HCT116 (cell line): ENCODE data around the gene CNTN5. TPM values are rescaled to one million over a fixed set of nuclear protein-coding genes. Genes with fewer than 3 reads are reported as not detected.

ENCODE experiments used
- ATAC-seq: fragments of 200-7000 bp; cut with Tn5 transposase; 2 replicates; pipeline ENCODE4 v1.9.1; 2020; ENCODE audit warnings: mild to moderate bottlenecking, moderate library complexity
- BruUV-seq: library from RNA; stranded (reverse); fragments of 400-500 nt; replicated peaks from 2 replicates; lab custom pipeline; 2021; lab: Mats Ljungman, UMichigan
- CTCF ChIA-PET: fragments of 300-600 bp; sonication (Branson Sonifier 250); formaldehyde crosslinking; loops from one replicate; lab custom pipeline; 2021; ENCODE audit warnings: antibody characterized with exemption; lab: Charles Lee
- POLR2A ChIA-PET: fragments of 300-600, 350-600 bp; sonication (Branson Sonifier 250); formaldehyde crosslinking; loops from one replicate; lab custom pipeline; 2021; ENCODE audit warnings: antibody characterized with exemption; lab: Charles Lee
- RAD21 ChIA-PET, 2 experiments: fragments of 300-600 bp; sonication (Branson Sonifier 250); formaldehyde crosslinking; loops; one replicate each; lab custom pipeline; 2023; ENCODE audit warnings: low total read pairs in 2 of 2; ENCODE audit not compliant: uncharacterized antibody in 2 of 2, unreplicated experiment in 2 of 2, low non-redundant PET in 1 of 2; lab: Charles Lee
- DNase-seq: peaks from one replicate; pipeline ENCODE4 v3.0.0-alpha.2; 2010; ENCODE audit warnings: low read depth, low spot score
- H2AFZ ChIP-seq: fragments of 200-600 bp; shearing (Covaris generic), sonication (generic); 2 replicates; pipeline ENCODE4 v1.6.1; 2017; ENCODE audit warnings: low read depth, mixed run types, mixed read lengths, antibody characterized with exemption, low read length; ENCODE audit not compliant: poor library complexity, severe bottlenecking
- H3K27ac ChIP-seq: 2 replicates; pipeline ENCODE4 v1.5.1; 2012; ENCODE audit warnings: low read depth, low read length
- H3K27me3 ChIP-seq: fragments of 200-600 bp; sonication (generic); 2 replicates; pipeline ENCODE4 v1.6.1; 2016; ENCODE audit warnings: mixed run types, low read length, mixed read lengths; ENCODE audit not compliant: insufficient read depth
- H3K36me3 ChIP-seq, 2 experiments: fragments of 200-500 bp in 1 of 2; fragments of 200-600 bp in 1 of 2; sonication (Bioruptor generic) in 1 of 2; sonication (generic) in 1 of 2; 2 replicates each; pipeline versions ENCODE4 v1.5.1 to v1.6.1; 2014 to 2016; ENCODE audit warnings: low read length in 2 of 2, inconsistent platforms in 1 of 2, mixed read lengths in 1 of 2, mixed run types in 1 of 2; ENCODE audit not compliant: insufficient read depth in 2 of 2, control insufficient read depth in 1 of 2
- H3K4me1 ChIP-seq, 2 experiments: fragments of 200-600 bp in 1 of 2; sonication (generic) in 1 of 2; 2 replicates each; pipeline versions ENCODE4 v1.5.1 to v1.6.1; 2012 to 2017; ENCODE audit warnings: low read length in 2 of 2, inconsistent platforms in 1 of 2, mild to moderate bottlenecking in 1 of 2, mixed read lengths in 1 of 2, mixed run types in 1 of 2, moderate library complexity in 1 of 2; ENCODE audit not compliant: insufficient read depth in 2 of 2, control insufficient read depth in 1 of 2
- H3K4me2 ChIP-seq: fragments of 200-600 bp; sonication (generic); 2 replicates; pipeline ENCODE4 v1.6.1; 2017; ENCODE audit warnings: mixed run types, low read length, mixed read lengths
- H3K4me3 ChIP-seq, 2 experiments: fragments of 200-600 bp in 1 of 2; sonication (generic) in 1 of 2; replicated peaks in 1 of 2; 2 replicates each; pipeline ENCODE4 v1.5.1; 2011 to 2016; ENCODE audit warnings: low read length in 2 of 2, control low read depth in 1 of 2, low read depth in 1 of 2, mild to moderate bottlenecking in 1 of 2, mixed read lengths in 1 of 2, mixed run types in 1 of 2
- H3K79me2 ChIP-seq: fragments of 200-600 bp; sonication (generic); 2 replicates; pipeline ENCODE4 v1.6.1; 2017; ENCODE audit warnings: mild to moderate bottlenecking, mixed run types, low read length, moderate library complexity, mixed read lengths; ENCODE audit not compliant: insufficient read depth
- H3K9ac ChIP-seq: fragments of 200-600 bp; sonication (generic); 2 replicates; pipeline ENCODE4 v1.6.1; 2016; ENCODE audit warnings: low read length, mixed read lengths
- H3K9me2 ChIP-seq: fragments of 200-600 bp; sonication (generic), shearing (Covaris generic); 2 replicates; pipeline ENCODE4 v1.6.1; 2017; ENCODE audit warnings: mixed run types, mild to moderate bottlenecking, moderate library complexity; ENCODE audit not compliant: insufficient read depth
- H3K9me3 ChIP-seq, 2 experiments: fragments of 200-500 bp in 1 of 2; fragments of 200-600 bp in 1 of 2; sonication (Bioruptor generic) in 1 of 2; sonication (generic) in 1 of 2; 2 replicates each; pipeline ENCODE4 v1.6.1; 2014 to 2017; ENCODE audit warnings: low read length in 2 of 2, mixed read lengths in 2 of 2, inconsistent platforms in 1 of 2, low read depth in 1 of 2, mild to moderate bottlenecking in 1 of 2, mixed run types in 1 of 2, moderate library complexity in 1 of 2; ENCODE audit not compliant: control insufficient read depth in 1 of 2, insufficient read depth in 1 of 2
- H4K20me1 ChIP-seq: fragments of 200-600 bp; sonication (generic), shearing (Covaris generic); 2 replicates; pipeline ENCODE4 v1.6.1; 2017; ENCODE audit warnings: mixed run types, mild to moderate bottlenecking, moderate library complexity; ENCODE audit not compliant: insufficient read depth
- ATF3 ChIP-seq: IDR thresholded peaks from 2 replicates; pipeline ENCODE4 v1.6.1; 2012
- CTCF ChIP-seq, 3 experiments: fragments of 200-600 bp in 1 of 3; sonication (generic) in 1 of 3; IDR thresholded peaks in 2 of 3; conservative IDR thresholded peaks in 1 of 3; 2 replicates each; pipeline ENCODE4 v1.5.1; 2012 to 2017; ENCODE audit warnings: low read depth in 2 of 3, low read length in 2 of 3, antibody characterized with exemption in 1 of 3, borderline replicate concordance in 1 of 3, control low read depth in 1 of 3, mild to moderate bottlenecking in 1 of 3, mixed read lengths in 1 of 3, mixed run types in 1 of 3, moderate library complexity in 1 of 3; ENCODE audit not compliant: insufficient read depth in 1 of 3
- EGR1 ChIP-seq: IDR thresholded peaks from 2 replicates; pipeline ENCODE4 v1.6.1; 2012; ENCODE audit warnings: low read depth
- EZH2 ChIP-seq: fragments of 200-600 bp; sonication (generic); IDR thresholded peaks from 2 replicates; pipeline ENCODE4 v1.6.1; 2017; ENCODE audit warnings: antibody characterized with exemption, mixed run types
- EZH2phosphoT487 ChIP-seq: fragments of 200-600 bp; IDR thresholded peaks from 2 replicates; pipeline ENCODE4 v1.6.1; 2018; ENCODE audit warnings: antibody characterized with exemption, borderline replicate concordance
- FOSL1 ChIP-seq: IDR thresholded peaks from 2 replicates; pipeline ENCODE4 v1.6.1; 2012; ENCODE audit warnings: low read depth
- JUND ChIP-seq: IDR thresholded peaks from 2 replicates; pipeline ENCODE4 v1.6.1; 2012
- POLR2A ChIP-seq: IDR thresholded peaks from 2 replicates; pipeline ENCODE4 v1.7.0; 2011; ENCODE audit warnings: borderline replicate concordance; ENCODE audit not compliant: insufficient read depth, insufficient read length; ENCODE audit errors: extremely low read depth
- RAD21 ChIP-seq: IDR thresholded peaks from 2 replicates; pipeline ENCODE4 v1.6.1; 2012; ENCODE audit warnings: low read depth, mild to moderate bottlenecking
- REST ChIP-seq: IDR thresholded peaks from 2 replicates; pipeline ENCODE4 v1.6.1; 2012; ENCODE audit warnings: low read depth
- SP1 ChIP-seq: IDR thresholded peaks from 2 replicates; pipeline ENCODE4 v1.6.1; 2012; ENCODE audit warnings: low read depth
- TCF7L2 ChIP-seq: IDR thresholded peaks from 2 replicates; pipeline ENCODE4 v1.7.0; 2011; ENCODE audit warnings: borderline replicate concordance, inconsistent platforms; ENCODE audit not compliant: insufficient read depth, insufficient read length; ENCODE audit errors: extremely low read depth
- YY1 ChIP-seq: IDR thresholded peaks from 2 replicates; pipeline ENCODE4 v1.6.1; 2011; ENCODE audit warnings: low read length, low read depth, moderate library complexity, mild to moderate bottlenecking; ENCODE audit not compliant: insufficient replicate concordance; ENCODE audit errors: extremely low read depth
- ZNF274 ChIP-seq: fragments of 200-500 bp; sonication (Bioruptor generic); IDR thresholded peaks from 2 replicates; pipeline ENCODE4 v1.6.1; 2014; ENCODE audit warnings: mild to moderate bottlenecking, low read depth, low read length, inconsistent platforms
- intact Hi-C: fragments of 100-400 bp; cut with micrococcal nuclease; formaldehyde crosslinking; loops from 2 replicates; pipeline ENCODE4 v1.10.0; 2022
- total RNA-seq: library from RNA; stranded (reverse); gene quantifications from one replicate; pipeline ENCODE4 v1.2.1, GENCODE V29; 2021; ENCODE audit not compliant: unreplicated experiment
- TF ChIP-seq, protein P1 (sequence below): IDR thresholded peaks from 2 replicates; pipeline ENCODE4 v1.6.1; 2012

The CNTN5 gene
- total RNA-seq, 1 experiment from 2014 or later: not detected

- TF ChIP-seq EZH2 (no peak), JUND (no peak), ATF3 (no peak)
These were observed 1183.0 kb downstream of the CNTN5 start (continued) for GRCh38 chr11:100203789-100204188.

DNA sequence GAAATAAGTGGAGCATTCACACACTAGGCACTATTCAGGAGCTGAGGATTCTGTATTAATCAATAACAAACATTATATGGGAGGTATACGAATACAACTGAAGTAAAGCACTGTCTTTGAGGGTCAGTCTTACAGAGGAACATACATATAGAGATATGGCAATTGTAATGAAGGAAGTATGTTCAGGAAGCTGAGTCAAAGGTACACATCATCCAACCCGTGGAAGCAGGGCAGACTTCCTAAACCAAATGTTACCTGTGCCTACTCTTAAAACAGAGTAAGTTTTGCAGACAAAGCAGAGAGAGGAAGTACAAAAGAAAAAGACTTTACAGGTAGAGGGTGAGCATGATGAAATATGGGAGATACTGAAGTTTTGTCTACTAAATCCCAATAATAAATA, 1185.2 kb downstream of the CNTN5 start:
- Histone ChIP-seq H3K4me3 (no peak overlapping the region), H3K27me3 (no peaks in the 10 kb centered on the region), H3K4me1 (no peaks in the 10 kb centered on the region), H3K4me2 (no peak overlapping the region), H4K20me1 (no peaks in the 10 kb centered on the region), H3K9me3 (no peaks in the 10 kb centered on the region; a peak in 1 of 4 replicates), H3K9ac (no peak overlapping the region), H2AFZ (no peak overlapping the region), H3K27ac (no peak overlapping the region), H3K79me2 (no peaks in the 10 kb centered on the region), H3K9me2 (no peaks in the 10 kb centered on the region), H3K36me3 (no peaks in the 10 kb centered on the region)
- intact Hi-C loops: no loop called here
- BruUV-seq: no TSS peak
- RAD21 ChIA-PET: no interaction called here
- DNase-seq (no peak), ATAC-seq (no peak)
- POLR2A ChIA-PET: no interaction called here
- TF ChIP-seq EZH2phosphoT487 (no peak), JUND (no peak), RAD21 (no peak), EGR1 (no peak), POLR2A (no peak), FOSL1 (no peak), ZNF274 (no peak), SP1 (no peak), YY1 (no peak), CTCF (IDR thresholded peaks at IDR 0.05 in 2 of 3, conservative IDR thresholded peaks at IDR 0.05 in 1 of 3; ENCODE audit: borderline replicate concordance in 1 of 3, insufficient read depth in 1 of 3, low read depth in 2 of 3, low read length in 2 of 3) (no peak), ATF3 (no peak), EZH2 (no peak), REST (no peak), TCF7L2 (no peak)
- TF ChIP-seq, protein P1, sequence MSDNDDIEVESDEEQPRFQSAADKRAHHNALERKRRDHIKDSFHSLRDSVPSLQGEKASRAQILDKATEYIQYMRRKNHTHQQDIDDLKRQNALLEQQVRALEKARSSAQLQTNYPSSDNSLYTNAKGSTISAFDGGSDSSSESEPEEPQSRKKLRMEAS: no peak
- CTCF ChIA-PET: no interaction called here
